VCaP (cell line): ENCODE results near the gene VOPP1.
"Not testable (repeated sequence)": the region's sequence is repeated elsewhere in the genome, so short reads cannot be mapped to it uniquely, and the experiment has no call there.

Experiments used
- H3K27ac ChIP-seq: fragments of 450-650 bp; 2 replicates; pipeline ENCODE4 v1.5.1; 2017
- CTCF ChIP-seq: fragments of 450-650 bp; conservative IDR thresholded peaks from 2 replicates; pipeline ENCODE4 v1.5.1; 2017; ENCODE audit warnings: mild to moderate bottlenecking, moderate library complexity

The VOPP1 gene

GRCh38 chr7:55588976-55589604 is 16.8 kb upstream of the VOPP1 start:
- no peak for TF ChIP-seq CTCF
- H3K27ac ChIP-seq: no peak overlapping the region

GRCh38 chr7:55588379-55588699 is 16.0 kb upstream of the VOPP1 start:
- no peak for TF ChIP-seq CTCF
- no peak overlapping the region for H3K27ac ChIP-seq

- no peak for TF ChIP-seq CTCF
- no peak overlapping the region for H3K27ac ChIP-seq
These were observed 15.5 kb upstream of the VOPP1 start for GRCh38 chr7:55587687-55588378.

- H3K27ac ChIP-seq: not testable (repeated sequence)
These were observed 10.4 kb upstream of the VOPP1 start for GRCh38 chr7:55582656-55583055.

- no peak overlapping the region for H3K27ac ChIP-seq
- TF ChIP-seq CTCF: no peak
These were observed 4.5 kb upstream of the VOPP1 start for GRCh38 chr7:55576753-55577152.

- no peak for TF ChIP-seq CTCF
- no peak overlapping the region for H3K27ac ChIP-seq
These were observed 3.4 kb upstream of the VOPP1 start for GRCh38 chr7:55575733-55576132.

- TF ChIP-seq CTCF: no peak
- no peak overlapping the region for H3K27ac ChIP-seq
These were observed 2.8 kb upstream of the VOPP1 start for GRCh38 chr7:55575098-55575497.

GRCh38 chr7:55574051-55574717 is 1.9 kb upstream of the VOPP1 start:
- no peak overlapping the region for H3K27ac ChIP-seq
- TF ChIP-seq CTCF: no peak
